Measurements from ENCODE around the gene TMEM218. TPM values are rescaled to one million over a fixed set of nuclear protein-coding genes. Genes with fewer than 3 reads are reported as not detected.

TMEM218 gene
- polyA plus RNA-seq, 3 donors, result 50.0 to 52.8 (median 51.2) TPM

DNA sequence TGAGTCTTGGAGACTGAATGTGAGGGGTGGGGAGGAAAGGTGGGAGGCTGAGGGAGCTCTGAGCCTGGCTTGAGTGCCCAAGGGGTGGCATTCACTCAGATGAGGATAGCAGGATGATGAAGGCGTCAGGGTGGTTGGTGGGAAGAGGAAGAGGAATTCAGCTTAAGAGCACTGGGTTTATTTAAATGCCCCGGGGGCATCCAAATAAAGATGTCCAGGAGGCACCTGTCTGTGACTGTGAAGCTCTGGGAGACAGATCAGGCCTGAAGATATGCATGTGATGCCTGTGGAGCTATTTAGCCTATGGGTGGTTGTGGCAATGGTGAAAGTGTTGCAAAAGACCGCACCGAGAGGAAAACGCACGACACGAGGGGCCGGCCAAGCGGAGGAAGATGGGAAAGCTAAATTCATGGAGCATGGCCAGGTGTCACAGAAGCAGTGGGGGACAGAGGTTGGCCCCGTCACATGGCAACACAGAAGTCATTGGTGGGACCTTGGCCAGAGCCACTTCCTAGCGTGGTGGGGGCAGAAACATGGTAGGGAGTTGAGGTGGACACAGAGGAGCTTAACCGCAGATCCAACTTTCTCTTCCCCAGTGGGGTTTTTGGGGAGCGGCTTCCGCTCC, 32.8 kb downstream of the TMEM218 start:
- no peak for DNase-seq

GRCh38 chr11:125078016-125078415, 33.4 kb downstream of the TMEM218 start:
- no peak for DNase-seq

GRCh38 chr11:125076378-125076945, 35.0 kb downstream of the TMEM218 start:
- DNase-seq, result no peak

DNA sequence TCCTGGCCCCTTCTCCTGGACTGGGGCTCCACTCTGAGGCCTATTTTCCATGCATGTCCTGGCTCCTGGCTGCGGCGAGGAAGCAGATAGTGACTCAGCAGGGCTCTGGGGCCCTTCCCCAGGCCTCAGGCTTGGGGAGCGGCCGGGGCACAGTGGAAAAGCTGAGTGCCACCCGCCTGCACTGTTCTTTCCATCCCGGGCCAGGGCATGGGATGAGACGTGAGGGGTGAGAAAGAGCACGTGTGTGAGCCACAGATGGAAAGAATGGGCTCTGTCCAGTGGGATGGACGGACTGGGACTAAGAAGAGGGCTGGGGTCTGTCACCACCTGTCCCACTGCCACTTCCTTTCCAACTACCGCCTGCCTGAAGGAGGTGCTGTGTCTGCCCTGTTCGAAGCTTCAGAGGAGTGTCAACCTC, 35.5 kb downstream of the TMEM218 start:
- no peak for DNase-seq

DNA sequence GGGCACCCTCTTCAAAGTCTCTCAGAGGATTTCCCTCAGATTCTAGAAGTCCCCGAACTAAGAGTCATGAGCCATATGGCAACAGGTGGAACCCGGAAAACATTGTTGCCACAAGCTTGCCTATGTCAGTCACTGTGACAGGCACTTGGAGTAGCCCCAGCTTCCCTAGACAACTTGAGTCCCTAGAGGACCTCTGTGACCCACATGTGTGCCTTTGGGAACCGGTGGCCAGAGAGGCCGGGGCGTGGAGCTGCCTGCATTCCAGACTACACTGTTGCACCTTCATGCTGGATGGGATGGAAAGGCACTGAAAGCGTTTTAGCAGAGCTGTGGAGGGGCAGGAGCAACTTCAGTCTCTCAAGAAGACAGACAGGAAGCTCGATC, 36.2 kb downstream of the TMEM218 start:
- DNase-seq, result no peak

DNA sequence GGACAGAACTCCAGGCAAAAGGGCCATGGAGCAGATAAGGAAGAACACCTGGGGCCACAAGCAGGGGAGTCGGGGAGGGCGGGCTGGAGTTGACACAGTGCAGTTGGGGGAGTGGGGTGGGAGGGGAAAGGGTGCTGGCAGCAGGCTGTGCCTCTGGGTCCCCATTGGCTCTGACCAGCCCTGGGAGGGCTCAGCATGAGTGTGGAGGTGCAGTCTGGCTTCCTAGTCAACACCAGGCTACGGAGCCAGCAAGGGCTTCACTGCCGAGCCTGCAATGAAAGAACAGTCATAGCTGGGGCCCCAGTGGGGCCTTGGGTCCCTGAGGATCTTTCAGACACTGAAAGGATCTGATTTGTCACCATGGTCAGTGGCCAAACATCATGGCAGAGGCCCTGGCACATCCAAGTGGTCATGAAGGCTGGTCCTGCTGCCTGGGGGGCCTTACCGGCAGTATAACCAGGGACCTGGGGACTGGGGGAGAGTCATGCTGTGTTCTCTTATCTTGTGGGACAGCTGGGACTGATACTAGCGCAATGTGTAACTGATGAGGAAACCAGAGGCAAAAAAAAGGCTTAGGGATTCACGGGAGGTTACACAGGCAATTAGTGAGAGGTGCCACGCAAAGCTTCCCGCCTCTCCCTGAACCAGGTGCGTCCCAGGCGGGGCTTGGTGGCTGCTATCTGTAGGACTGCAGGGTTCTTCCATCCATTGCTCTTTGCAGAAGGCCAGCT, 36.8 kb downstream of the TMEM218 start:
- no peak for DNase-seq

- DNase-seq, result no peak
Observed at GRCh38 chr11:125073616-125074483, 37.6 kb downstream of the TMEM218 start.

DNA sequence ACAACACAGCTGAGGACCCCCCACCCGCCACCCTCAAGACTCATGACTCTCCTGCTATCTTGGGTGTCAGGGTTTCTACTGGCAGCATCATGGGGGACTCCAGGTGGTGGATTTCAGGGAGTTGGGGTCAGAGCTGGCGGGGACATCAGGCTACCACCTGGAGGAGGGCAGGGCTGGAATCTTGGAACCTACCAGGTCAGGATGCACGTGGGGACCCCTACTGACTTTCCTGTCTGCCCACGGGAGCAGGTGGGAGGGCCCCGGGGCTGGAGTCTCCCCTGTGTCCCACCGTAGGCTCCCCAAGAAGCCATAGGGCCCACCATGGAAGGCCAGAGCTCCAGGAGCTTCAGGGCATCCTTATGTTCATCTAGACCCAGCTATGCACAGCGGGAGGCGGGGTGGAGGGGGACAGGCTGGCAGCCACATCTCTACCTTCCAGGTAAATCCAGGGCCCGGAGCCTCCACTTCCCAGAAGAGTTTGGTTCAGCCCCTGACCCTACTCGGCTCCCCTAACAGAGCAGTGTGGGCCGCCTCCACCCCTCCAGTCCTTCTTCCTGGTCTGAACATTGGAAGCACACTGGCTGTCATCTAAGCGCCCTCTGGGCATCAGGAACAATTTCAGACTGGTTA, 38.4 kb downstream of the TMEM218 start:
- no peak for DNase-seq

- no peak for DNase-seq
Observed at GRCh38 chr11:125072218-125072960, 39.0 kb downstream of the TMEM218 start.

DNA sequence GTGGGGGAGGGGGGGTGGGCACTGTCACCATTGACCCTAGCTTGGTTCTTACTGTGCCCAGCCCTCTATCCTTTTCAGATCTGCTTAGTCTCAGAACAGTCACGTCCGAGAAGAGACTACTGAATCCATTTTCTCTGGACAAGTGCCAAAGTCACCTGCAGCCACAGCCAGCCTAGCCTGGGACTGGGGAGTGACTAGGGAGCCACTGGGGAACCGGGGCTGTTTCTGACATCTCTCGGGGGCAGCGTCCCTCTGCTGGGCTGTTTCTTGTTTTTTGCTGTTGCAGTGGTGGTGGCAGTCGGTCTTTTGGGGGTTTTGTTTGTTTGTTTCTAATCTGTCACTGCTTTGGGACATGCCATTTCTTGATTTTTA, 39.6 kb downstream of the TMEM218 start:
- DNase-seq, result no peak

GRCh38 chr11:125071435-125071834, 40.0 kb downstream of the TMEM218 start:
- DNase-seq, result no peak

DNA sequence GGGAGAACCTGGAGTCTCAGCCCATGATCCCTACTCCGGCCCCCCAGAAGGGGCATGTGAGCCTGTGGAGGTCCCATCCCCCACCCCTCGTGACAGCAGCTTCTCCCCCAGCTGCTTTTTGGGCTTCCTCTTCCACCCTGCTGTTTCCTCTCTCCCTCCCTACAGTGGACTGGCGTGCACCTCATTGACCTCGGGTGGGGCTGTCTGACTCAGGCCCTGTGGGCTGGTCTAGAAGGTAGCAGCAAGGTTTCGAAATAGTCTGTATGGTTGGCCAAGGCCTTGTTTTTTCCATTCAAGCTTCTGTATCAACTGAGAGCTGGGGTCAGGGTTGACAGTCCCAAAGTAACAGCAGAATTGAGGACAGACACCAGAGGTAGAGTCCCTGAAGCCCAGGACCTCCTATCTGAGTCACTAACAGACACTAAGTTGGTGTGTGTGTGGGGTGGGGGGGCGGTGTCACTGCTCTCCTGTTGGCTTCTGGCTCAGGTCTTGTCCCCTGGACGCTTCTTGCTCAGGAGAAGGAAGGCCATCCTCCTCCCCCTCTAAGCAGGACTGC, 40.6 kb downstream of the TMEM218 start:
- DNase-seq, result no peak

DNA sequence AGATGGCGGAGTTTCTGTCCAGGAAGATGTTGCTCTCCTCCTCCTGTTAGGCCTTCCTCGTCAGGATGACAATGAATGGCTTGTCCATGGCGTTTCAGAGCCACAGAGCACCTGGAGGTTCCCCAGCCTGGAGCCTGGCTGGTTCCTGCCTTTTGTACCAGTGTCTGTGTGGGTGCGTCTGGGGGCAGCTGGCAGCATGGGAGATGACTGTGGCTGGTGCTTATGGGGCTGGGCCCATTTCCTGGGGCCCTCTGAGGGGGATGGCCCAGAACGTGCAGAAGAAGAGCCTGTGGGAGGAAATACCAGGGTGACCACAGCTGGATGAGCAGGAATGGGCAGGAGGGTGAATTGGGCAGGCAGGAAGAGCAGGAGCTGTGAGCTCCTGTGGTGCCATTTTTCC, 41.6 kb downstream of the TMEM218 start:
- DNase-seq, result no peak

- no peak for DNase-seq
Observed at GRCh38 chr11:125069008-125069407, 42.4 kb downstream of the TMEM218 start.

- DNase-seq, result no peak
Observed at GRCh38 chr11:125068368-125068767, 43.1 kb downstream of the TMEM218 start.

GRCh38 chr11:125064070-125064469, 47.4 kb downstream of the TMEM218 start:
- DNase-seq, result no peak

DNA sequence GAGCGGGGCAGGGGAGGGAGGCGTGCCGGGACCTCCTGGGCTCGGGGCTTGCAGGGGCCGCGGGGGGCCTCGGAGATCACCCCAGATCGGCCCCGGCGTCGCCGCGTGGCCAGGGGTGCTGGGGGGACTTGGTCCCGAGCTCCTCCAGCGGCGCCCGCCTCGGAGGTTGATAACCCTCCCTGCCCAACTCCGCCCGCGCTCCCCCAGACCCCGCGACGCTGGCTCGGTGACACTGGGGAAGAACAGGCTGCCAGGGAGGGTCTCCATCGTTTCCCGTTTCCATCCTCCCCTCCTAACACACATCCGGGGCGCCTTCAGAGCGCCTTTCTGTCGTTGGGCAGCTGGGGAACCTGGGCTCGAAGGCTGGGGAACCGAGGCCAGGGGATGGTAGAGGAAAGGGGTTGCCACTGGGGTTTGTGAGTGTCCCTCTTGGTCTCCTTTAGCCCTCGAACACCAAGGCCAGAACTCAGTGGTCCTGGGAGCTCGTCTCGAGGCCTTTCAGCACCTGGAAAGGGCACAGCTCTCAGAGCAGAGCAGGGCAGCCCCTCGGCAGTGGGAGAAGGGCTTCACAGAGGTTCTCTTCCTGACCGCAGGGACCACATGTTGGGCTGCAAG, 47.9 kb downstream of the TMEM218 start:
- no peak for DNase-seq

DNA sequence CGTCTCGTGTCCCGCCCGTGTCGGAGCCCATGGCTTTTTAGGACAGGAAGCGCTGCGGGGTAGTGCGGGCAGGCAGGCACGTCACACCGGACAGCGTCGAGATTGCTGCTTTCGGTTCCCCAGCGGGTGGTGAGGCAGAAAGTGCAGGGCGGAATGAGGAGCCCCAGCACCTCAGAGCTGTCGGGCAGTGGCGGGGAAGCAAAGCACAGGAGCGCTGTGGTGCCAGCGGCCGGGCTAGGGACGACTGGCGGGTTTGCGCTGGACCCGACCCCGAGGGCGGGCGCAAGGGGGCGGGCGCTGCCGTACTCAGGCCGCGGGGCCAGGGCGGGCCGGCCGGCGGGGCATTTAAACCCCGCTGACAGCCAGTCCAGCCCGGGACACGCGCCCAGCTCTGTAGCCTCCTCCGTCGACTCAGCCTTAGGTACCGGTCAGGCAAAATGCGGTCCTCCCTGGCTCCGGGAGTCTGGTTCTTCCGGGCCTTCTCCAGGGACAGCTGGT, 48.4 kb downstream of the TMEM218 start, which contains the start of gene SLC37A2:
TSS of gene SLC37A2 (plus strand) at position 375 of the 498 bp plus-strand sequence. CDS start at position 438, 63 bp downstream.
- peak; percentile 48 for DNase-seq

DNA sequence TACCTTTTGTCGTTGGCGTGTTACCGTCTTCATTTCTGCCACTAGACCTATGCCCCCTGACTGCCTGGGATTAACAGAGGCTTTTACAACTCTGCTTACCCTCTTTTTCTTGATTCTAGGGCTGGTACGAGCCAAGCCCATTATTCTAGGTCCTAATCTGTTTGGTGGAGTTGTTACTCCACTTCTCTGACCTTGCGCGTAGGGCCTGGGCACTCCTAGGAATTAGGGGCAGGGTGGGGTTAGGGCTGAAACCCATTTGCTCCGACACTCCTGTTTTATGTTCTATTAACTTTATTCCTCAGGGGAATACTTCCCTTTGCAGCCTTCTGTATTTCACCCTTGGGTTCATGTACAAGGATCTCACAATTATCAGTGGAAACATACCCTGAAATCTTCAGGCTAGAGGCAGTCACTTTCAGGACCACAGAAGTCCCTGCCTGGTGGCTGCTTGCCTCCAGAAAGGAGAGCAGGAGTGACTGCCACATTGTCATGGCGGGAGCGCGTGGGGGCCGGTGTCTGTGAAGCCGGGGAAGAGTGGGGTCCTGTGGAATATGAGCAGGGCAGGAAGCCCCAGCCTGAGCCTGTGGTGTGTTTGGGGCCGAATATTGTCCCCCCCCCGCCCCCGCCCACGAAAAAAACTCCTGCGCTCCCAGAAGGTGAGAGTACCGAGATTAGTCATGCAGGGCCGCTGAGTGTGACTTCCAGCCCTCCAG, 49.1 kb downstream of the TMEM218 start:
- DNase-seq, result no peak
